GOT3 (cell line): ENCODE results near the gene PHTF1.

Experiments used
- DNase-seq: peaks from one replicate; lab custom pipeline; 2025; ENCODE audit warnings: mixed read lengths; lab: John Stamatoyannopoulos, UW

PHTF1 gene

DNA sequence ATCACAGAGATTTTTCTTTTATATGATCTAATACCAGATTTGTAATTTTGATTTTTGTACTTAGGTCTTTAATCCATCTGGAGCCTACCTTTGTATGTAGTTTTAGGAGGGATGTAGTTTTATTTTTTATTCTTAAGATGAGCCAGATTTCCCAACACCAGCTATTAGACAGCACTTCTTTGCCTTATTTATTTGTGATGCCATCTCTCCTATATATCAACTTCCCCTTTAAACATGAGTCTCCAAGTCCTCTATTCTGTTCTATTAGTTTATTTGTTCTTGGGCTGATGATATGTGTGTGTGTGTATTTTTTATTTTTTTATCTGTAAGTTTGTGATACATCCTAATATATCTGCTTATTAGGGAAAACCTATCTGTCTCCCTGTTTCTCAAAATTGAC, 94.2 kb downstream of the PHTF1 start:
- DNase-seq: no peak

GRCh38 chr1:113663165-113663951, 95.9 kb downstream of the PHTF1 start:
- no peak for DNase-seq

- no peak for DNase-seq
These were observed 97.2 kb downstream of the PHTF1 start for GRCh38 chr1:113662101-113662500.

- DNase-seq: no peak
These were observed 99.2 kb downstream of the PHTF1 start for GRCh38 chr1:113660088-113660487.

- no peak for DNase-seq
These were observed 99.7 kb downstream of the PHTF1 start for GRCh38 chr1:113659556-113659955.

- no peak for DNase-seq
These were observed 100.3 kb downstream of the PHTF1 start for GRCh38 chr1:113659035-113659434.

- DNase-seq: no peak
These were observed 101.7 kb downstream of the PHTF1 start for GRCh38 chr1:113657556-113658063.

DNA sequence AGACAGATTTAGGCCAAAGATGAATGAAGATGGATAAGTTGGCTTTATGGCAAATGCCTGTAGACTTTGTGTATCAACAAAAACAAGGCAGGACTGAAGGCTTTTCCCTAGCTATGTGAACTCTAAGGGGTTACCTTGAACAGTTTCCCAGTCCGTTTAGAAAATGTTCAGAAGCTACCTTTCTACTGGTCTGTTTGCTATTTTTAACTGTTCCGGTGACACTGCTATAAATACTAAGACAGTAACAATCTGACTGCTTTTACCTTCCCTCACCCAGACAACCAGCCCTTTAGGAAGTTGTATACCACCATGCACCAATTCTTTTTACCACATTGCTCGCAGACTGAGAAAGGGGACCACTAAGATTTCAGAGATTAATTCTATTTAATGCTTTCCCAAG, 102.2 kb downstream of the PHTF1 start:
- DNase-seq: no peak

DNA sequence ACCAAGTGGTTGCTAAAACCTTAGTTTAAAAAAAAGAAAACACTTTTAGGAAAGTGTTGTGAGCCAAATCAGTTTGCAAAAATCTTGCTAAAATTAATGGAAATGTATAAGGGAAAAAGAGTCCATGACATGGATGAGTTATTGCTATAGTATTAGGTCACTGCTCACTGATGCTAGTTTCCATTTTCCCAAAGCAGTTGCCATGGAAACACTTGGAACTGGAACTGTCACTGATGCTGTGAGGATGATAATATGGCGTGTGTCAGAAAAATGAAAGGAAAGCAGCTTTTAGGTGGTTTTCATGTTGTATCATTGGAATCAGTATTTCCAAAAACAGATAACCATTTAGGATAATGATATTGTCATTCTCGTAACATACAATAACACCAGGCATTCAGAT, 104.4 kb downstream of the PHTF1 start:
- no peak for DNase-seq

GRCh38 chr1:113653741-113654140, 105.5 kb downstream of the PHTF1 start:
- no peak for DNase-seq

- DNase-seq: no peak
These were observed 106.5 kb downstream of the PHTF1 start for GRCh38 chr1:113652771-113653170.

DNA sequence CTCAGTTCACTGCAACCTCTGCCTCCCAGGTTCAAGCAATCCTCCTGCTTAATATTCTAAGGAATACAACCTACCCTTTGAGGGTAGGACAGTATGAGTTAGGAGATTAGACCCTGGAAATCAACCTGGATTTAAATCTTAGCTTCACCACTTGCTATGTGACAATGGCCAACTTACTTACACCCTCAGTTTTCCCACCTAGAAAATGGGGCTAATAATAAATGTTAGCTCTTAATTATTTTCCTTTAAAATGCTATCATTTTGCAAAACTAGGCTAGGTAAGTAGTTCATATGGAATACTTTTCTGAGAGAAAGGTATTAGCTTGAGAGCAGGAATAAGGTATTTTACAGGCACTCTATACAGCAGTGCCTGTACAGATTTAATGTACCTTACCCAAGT, 110.8 kb downstream of the PHTF1 start:
- no peak for DNase-seq

- DNase-seq: no peak
These were observed 112.1 kb downstream of the PHTF1 start for GRCh38 chr1:113647164-113647563.
